Natural killer cell (primary cell): ENCODE results near the gene ZNF790. TPM values are rescaled to one million over a fixed set of nuclear protein-coding genes. Genes with fewer than 3 reads are reported as not detected.

Source experiments
- ATAC-seq, 3 donors: fragments of 150-1000 bp in 2 of 3; fragments of 200-7000 bp in 1 of 3; cut with Tn5 transposase; 1 replicate in 1 of 3; 2 replicates in 2 of 3; pipeline ENCODE4 v1.10.0; 2021; ENCODE audit warnings: mild to moderate bottlenecking in 2 of 3, moderate library complexity in 2 of 3
- DNase-seq, 2 donors: peaks; one replicate each; pipeline versions ENCODE4 v3.0.0 to v3.0.0-alpha.2; 2013 to 2021; ENCODE audit warnings: mixed read lengths in 1 of 2
- H3K27ac ChIP-seq: one replicate; pipeline ENCODE4 v1.5.1; 2013; ENCODE audit warnings: mild to moderate bottlenecking, low read length
- H3K27me3 ChIP-seq: one replicate; pipeline ENCODE4 v1.6.1; 2013; ENCODE audit warnings: low read length; ENCODE audit not compliant: control insufficient read depth, insufficient read depth
- H3K36me3 ChIP-seq: one replicate; pipeline ENCODE4 v1.6.1; 2013; ENCODE audit warnings: low read length; ENCODE audit not compliant: control insufficient read depth, insufficient read depth
- H3K4me1 ChIP-seq: one replicate; pipeline ENCODE4 v1.6.1; 2013; ENCODE audit warnings: low read length; ENCODE audit not compliant: control insufficient read depth, insufficient read depth
- H3K4me3 ChIP-seq: one replicate; pipeline ENCODE4 v1.5.1; 2013; ENCODE audit warnings: low read length
- H3K9me3 ChIP-seq: one replicate; pipeline ENCODE4 v1.6.1; 2013; ENCODE audit warnings: low read length; ENCODE audit not compliant: control insufficient read depth, insufficient read depth
- H3K27ac Mint-ChIP-seq, 2 donors: one replicate each; pipeline ENCODE4 v1.8.0; 2022; ENCODE audit warnings: mild to moderate bottlenecking in 2 of 2, mixed read lengths in 2 of 2, moderate library complexity in 1 of 2
- H3K27me3 Mint-ChIP-seq, 2 donors: one replicate each; pipeline ENCODE4 v1.8.0; 2022; ENCODE audit warnings: low read depth in 2 of 2, mixed read lengths in 2 of 2
- H3K36me3 Mint-ChIP-seq: one replicate; pipeline ENCODE4 v1.8.0; 2022; ENCODE audit warnings: mixed read lengths
- H3K4me1 Mint-ChIP-seq, 2 donors: one replicate each; pipeline ENCODE4 v1.8.0; 2022; ENCODE audit warnings: mixed read lengths in 2 of 2
- H3K4me3 Mint-ChIP-seq: one replicate; pipeline ENCODE4 v1.8.0; 2022; ENCODE audit warnings: mild to moderate bottlenecking, moderate library complexity, mixed read lengths
- H3K9me3 Mint-ChIP-seq, 2 donors: one replicate each; pipeline ENCODE4 v1.8.0; 2022; ENCODE audit warnings: mixed read lengths in 2 of 2
- WGBS: methylation state at CpG from one replicate; pipeline ENCODE4 v1.1.7; 2013; ENCODE audit warnings: missing lambda C conversion rate; ENCODE audit not compliant: insufficient coverage; 5-methylcytosine and 5-hydroxymethylcytosine counted together
- intact Hi-C: fragments of 100-400 bp; cut with micrococcal nuclease; formaldehyde crosslinking; loops from one replicate; pipeline ENCODE4 v1.14.2; 2022
- total RNA-seq, 4 donors: library from RNA; stranded (reverse); fragments of 120-200 nt in 1 of 4; gene quantifications; one replicate each; pipeline versions ENCODE4 v1.2.3 to v1.2.4, GENCODE V29; 2013 to 2022
- TF ChIP-seq, protein P1 (sequence below): fragments of 200-600 bp; IDR thresholded peaks from one replicate; pipeline ENCODE4 v1.8.0; 2022; ENCODE audit warnings: antibody characterized with exemption

The ZNF790 gene
- total RNA-seq, 3 donors from 2014 or later (not counting 1 experiment from before 2014, with no cell fraction given), result 2.6 to 6.8 (median 5.0) TPM

DNA sequence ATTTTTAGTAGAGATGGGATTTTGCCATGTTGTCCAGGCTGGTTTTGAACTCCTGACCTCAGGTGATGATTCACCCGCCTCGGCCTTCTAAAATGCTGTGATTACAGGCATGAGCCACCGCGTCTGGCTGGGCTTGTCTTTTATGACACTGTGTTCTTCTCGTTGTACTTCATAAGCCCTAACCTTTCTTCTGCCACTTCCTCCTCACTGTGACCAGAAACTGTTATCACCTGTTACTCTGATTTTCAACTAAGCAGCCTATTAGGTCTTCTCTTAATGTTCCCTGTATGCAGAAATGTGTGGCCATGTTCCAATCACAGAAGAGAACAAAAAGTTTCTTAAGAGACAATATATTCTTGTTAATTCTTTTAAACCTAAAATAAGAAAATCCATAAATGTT lies 16.4 kb downstream of the ZNF790 start:
- TF ChIP-seq, protein P1, sequence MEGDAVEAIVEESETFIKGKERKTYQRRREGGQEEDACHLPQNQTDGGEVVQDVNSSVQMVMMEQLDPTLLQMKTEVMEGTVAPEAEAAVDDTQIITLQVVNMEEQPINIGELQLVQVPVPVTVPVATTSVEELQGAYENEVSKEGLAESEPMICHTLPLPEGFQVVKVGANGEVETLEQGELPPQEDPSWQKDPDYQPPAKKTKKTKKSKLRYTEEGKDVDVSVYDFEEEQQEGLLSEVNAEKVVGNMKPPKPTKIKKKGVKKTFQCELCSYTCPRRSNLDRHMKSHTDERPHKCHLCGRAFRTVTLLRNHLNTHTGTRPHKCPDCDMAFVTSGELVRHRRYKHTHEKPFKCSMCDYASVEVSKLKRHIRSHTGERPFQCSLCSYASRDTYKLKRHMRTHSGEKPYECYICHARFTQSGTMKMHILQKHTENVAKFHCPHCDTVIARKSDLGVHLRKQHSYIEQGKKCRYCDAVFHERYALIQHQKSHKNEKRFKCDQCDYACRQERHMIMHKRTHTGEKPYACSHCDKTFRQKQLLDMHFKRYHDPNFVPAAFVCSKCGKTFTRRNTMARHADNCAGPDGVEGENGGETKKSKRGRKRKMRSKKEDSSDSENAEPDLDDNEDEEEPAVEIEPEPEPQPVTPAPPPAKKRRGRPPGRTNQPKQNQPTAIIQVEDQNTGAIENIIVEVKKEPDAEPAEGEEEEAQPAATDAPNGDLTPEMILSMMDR, result no peak
- H3K4me3 Mint-ChIP-seq, result no peak overlapping the region
- Histone ChIP-seq H3K4me3 (no peak overlapping the region), H3K27me3 (no peaks in the 10 kb centered on the region), H3K36me3 (peaks cover 45% of the 10 kb centered on the region), H3K27ac (no peak overlapping the region), H3K4me1 (no peaks in the 10 kb centered on the region), H3K9me3 (peaks cover 50% of the 10 kb centered on the region)
- H3K36me3 Mint-ChIP-seq, result peaks cover 74% of the 10 kb centered on the region
- over 99% methylated on average over 5 of the region's 5 CpGs for WGBS
- no peaks in the 10 kb centered on the region for H3K4me1 Mint-ChIP-seq
- intact Hi-C loops, result no loop called here
- ATAC-seq (no peak), DNase-seq (no peak)
- H3K27ac Mint-ChIP-seq, result no peak overlapping the region
- H3K27me3 Mint-ChIP-seq, result no peaks in the 10 kb centered on the region
- peaks cover 12 to 29% of the 10 kb centered on the region in 2 donors for H3K9me3 Mint-ChIP-seq

DNA sequence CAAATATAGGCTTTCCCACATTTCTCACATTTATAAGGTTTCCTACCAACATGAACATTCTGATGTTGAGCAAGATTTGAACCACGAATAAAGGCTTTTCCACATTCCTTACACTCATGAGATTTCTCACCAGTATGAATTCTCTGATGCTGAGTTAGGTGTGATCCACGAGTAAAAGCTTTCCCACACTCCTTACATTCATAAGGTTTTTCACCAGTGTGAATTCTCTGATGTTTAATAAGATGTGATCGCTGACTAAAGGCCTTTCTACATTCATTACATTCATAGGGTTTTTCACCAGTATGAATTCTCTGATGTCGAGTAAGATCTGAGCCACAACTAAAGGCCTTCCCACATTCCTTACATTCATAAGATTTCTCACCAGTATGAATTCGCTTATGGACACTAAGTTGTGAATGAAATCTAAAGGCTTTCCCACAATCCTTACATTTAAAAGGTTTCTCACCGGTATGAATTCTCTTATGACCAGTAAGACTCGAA lies 19.0 kb downstream of the ZNF790 start:
- no peaks in the 10 kb centered on the region for H3K4me1 ChIP-seq
- Mint-ChIP-seq H3K36me3 (peaks cover 53% of the 10 kb centered on the region), H3K27ac (no peak overlapping the region), H3K4me1 (no peaks in the 10 kb centered on the region), H3K4me3 (no peak overlapping the region), H3K9me3 (peaks cover 8 to 18% of the 10 kb centered on the region in 2 donors), H3K27me3 (no peaks in the 10 kb centered on the region)
- 96% methylated on average over 4 of the region's 7 CpGs for WGBS
- peaks cover 54% of the 10 kb centered on the region for H3K9me3 ChIP-seq
- no peak overlapping the region for H3K27ac ChIP-seq
- H3K36me3 ChIP-seq, result peaks cover 34% of the 10 kb centered on the region
- no peak overlapping the region for H3K4me3 ChIP-seq
- TF ChIP-seq, protein P1, result no peak
- no peak for DNase-seq
- H3K27me3 ChIP-seq, result no peaks in the 10 kb centered on the region
- intact Hi-C loops, result no loop called here
- ATAC-seq, result no peak

DNA sequence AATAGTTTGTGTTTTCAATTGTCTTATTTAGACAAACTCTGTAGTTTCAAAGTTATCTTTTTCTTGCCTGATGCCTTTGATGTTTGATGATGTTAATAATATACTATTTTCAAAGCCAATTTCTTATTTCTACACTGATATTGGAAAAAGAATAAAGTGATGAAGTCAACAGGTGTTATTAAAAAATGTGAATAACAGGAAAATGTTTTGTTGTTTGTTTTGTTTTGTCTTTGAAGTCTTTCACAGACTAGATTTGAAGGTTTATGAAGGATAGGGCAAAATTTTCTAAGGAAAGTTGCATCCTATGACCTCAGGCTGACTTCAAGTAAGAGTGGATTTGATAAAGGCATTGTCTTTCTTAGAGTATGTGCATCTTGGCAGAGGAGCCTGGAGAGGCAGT lies 31.2 kb downstream of the ZNF790 start:
- no peak overlapping the region for H3K27ac ChIP-seq
- Mint-ChIP-seq H3K4me3 (no peak overlapping the region), H3K27me3 (no peaks in the 10 kb centered on the region), H3K9me3 (peaks cover 12 to 15% of the 10 kb centered on the region in 2 donors), H3K27ac (no peak overlapping the region), H3K36me3 (peaks cover 46% of the 10 kb centered on the region), H3K4me1 (no peaks in the 10 kb centered on the region)
- peaks cover 3% of the 10 kb centered on the region for H3K36me3 ChIP-seq
- peaks cover 31% of the 10 kb centered on the region for H3K9me3 ChIP-seq
- DNase-seq, result no peak
- H3K4me3 ChIP-seq, result no peak overlapping the region
- TF ChIP-seq, protein P1, result no peak
- no peaks in the 10 kb centered on the region for H3K27me3 ChIP-seq
- ATAC-seq, result no peak
- intact Hi-C loops, result no loop called here
- no peaks in the 10 kb centered on the region for H3K4me1 ChIP-seq

DNA sequence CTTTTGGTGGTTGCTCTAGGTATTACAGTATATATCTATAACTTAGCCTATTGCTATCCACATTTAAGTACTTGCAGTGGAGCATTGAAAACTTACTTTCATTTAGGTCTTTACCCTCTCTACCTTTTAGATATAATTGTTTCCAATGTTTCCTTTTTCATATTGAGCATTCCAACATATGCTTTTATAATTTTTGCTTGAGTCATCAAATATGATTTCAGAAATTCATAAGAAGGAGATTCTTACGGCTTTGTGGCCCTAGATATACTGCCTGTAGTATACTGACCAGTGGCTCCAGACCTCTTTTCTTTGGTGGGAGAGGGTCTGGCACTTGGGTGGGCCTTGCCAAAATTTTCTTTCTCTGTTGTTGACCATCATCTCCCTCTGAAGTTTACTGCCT lies 32.8 kb downstream of the ZNF790 start:
- Mint-ChIP-seq H3K9me3 (peaks cover 10 to 12% of the 10 kb centered on the region in 2 donors), H3K4me3 (no peak overlapping the region)
- peaks cover 34% of the 10 kb centered on the region for H3K9me3 ChIP-seq

More for the DNA sequence above, 32.8 kb downstream of the ZNF790 start:
- Histone ChIP-seq H3K4me1 (no peaks in the 10 kb centered on the region), H3K27ac (no peak overlapping the region), H3K4me3 (no peak overlapping the region), H3K27me3 (no peaks in the 10 kb centered on the region), H3K36me3 (peaks cover 3% of the 10 kb centered on the region)
- no peak for DNase-seq
- intact Hi-C loops, result no loop called here
- Mint-ChIP-seq H3K27ac (no peak overlapping the region), H3K4me1 (no peaks in the 10 kb centered on the region), H3K36me3 (peaks cover 30% of the 10 kb centered on the region), H3K27me3 (no peaks in the 10 kb centered on the region)
- 88% methylated on average over 1 of the region's 1 CpG for WGBS
- TF ChIP-seq, protein P1, result no peak
- ATAC-seq, result no peak
